Breast epithelium (tissue), 3 donors: Measurements from ENCODE around the gene MOGAT2.

Experiments used
- CTCF ChIP-seq, 3 donors: fragments of 450-650 bp; IDR thresholded peaks; one replicate each; pipeline ENCODE4 v1.5.1; 2016 to 2017; ENCODE audit warnings: antibody characterized with exemption in 3 of 3, mild to moderate bottlenecking in 3 of 3, moderate library complexity in 3 of 3
- POLR2A ChIP-seq: fragments of 450-650 bp; IDR thresholded peaks from one replicate; pipeline ENCODE4 v1.6.1; 2016; ENCODE audit warnings: antibody characterized with exemption, mild to moderate bottlenecking, moderate library complexity

DNA sequence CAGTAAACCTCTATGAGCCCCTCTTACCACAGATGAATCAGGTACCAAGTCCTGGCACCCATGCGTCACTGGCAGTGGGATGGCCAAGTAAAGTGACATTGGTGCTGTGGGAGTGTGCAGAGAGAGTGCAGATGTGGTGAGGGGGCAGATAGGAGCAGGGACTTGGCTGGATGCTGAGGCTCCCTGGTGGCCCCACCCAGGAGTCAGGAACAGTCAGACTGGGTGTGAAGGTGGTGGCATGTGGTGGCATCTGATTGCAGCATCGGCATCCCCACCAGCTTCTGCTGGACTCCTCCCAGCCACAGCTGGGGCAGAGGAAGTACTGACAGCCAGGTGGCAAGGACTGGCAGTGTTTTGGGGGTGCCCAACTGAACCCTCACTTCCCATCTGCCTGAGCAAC, 62.3 kb downstream of the MOGAT2 start:
- no peak for TF ChIP-seq CTCF (IDR thresholded peaks at IDR 0.05)
- no peak for TF ChIP-seq POLR2A
